GM19099 (cell line): Measurements from ENCODE around the gene CAMKK1.

Experiments
- POLR2A ChIP-seq: IDR thresholded peaks from 3 replicates; pipeline ENCODE4 v1.6.1; 2011; ENCODE audit warnings: low read depth; ENCODE audit not compliant: insufficient read length; ENCODE audit errors: extremely low read depth

Gene CAMKK1

GRCh38 chr17:3857261-3858105 is 35.4 kb downstream of the CAMKK1 start:
- no peak for TF ChIP-seq POLR2A

- TF ChIP-seq POLR2A: no peak
Observed at GRCh38 chr17:3852561-3852960, 40.3 kb downstream of the CAMKK1 start.

- TF ChIP-seq POLR2A: no peak
Observed at GRCh38 chr17:3851461-3852100, 41.3 kb downstream of the CAMKK1 start.

GRCh38 chr17:3848229-3848835 is 44.5 kb downstream of the CAMKK1 start:
- no peak for TF ChIP-seq POLR2A

GRCh38 chr17:3847165-3847670 is 45.6 kb downstream of the CAMKK1 start:
- TF ChIP-seq POLR2A: no peak

GRCh38 chr17:3846437-3847164 is 46.3 kb downstream of the CAMKK1 start:
- no peak for TF ChIP-seq POLR2A

- peak; percentile 97 for TF ChIP-seq POLR2A
Observed at GRCh38 chr17:3845621-3846436, 47.0 kb downstream of the CAMKK1 start, which contains the start of gene NCBP3. NCBP3 (minus strand) TSS chr17:3846246; CDS start chr17:3846223, 23 bp downstream.

DNA sequence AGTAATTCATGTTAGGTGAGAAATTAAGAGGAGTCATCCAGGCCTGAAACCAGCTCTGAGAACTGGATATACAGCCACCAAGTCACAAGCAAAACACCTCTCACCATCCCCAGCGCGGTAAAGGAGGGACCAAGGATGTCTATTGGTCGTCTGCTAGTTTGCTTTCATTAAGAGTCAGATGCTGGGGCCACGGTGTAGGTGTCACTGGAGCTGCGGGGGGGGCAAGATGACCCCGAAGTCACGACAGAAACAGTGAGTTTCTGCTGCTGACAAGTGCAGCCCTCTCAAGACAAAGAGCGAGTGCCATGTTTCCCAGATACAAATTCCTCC is 47.6 kb downstream of the CAMKK1 start:
- no peak for TF ChIP-seq POLR2A

DNA sequence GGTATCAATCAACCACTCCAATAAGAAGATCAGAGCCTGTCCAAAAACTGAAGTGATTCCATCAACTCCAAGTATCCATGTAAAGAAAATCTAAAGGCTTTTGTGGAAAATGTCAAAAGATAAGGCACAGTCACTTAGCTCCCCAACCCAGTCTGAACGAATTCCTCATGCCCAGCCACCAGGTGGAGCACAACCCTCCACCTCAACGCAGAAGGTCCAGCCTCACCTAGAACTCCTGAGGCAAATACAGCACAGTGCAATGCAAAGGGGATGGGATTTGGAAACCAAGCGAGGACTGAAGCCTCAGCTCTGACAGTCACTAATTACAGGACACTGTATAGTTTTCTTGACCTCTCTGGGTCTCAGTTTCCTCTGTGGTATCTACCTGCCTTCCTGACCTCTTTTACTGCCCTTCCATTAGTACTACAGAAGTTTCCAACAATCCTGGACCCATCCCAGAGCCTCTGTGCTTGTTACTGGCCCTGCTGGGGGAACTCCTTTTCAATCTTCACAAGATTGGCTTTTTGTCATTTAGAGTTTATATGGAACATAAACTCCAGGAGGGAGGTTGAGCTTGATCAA is 48.8 kb downstream of the CAMKK1 start:
- TF ChIP-seq POLR2A: no peak

GRCh38 chr17:3838206-3838605 is 54.6 kb downstream of the CAMKK1 start:
- no peak for TF ChIP-seq POLR2A

DNA sequence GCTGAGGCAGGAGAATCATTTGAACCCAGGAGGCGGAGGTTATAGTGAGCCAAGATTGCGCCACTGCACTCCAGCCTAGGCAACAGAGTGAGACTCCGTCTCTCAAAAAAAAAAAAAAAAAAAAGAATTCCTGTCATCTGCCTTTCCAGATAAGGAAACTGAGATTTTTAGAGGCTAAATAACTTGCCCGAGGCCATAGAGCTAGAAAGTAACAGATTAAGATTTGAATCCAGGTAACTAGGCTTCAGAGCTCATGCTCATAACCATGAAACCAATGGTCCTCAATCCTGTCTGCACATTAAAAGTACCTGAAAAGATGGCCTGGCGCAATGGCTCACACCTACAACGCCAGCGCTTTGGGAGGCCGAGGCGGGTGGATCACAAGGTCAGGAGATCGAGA is 56.3 kb downstream of the CAMKK1 start:
- no peak for TF ChIP-seq POLR2A

DNA sequence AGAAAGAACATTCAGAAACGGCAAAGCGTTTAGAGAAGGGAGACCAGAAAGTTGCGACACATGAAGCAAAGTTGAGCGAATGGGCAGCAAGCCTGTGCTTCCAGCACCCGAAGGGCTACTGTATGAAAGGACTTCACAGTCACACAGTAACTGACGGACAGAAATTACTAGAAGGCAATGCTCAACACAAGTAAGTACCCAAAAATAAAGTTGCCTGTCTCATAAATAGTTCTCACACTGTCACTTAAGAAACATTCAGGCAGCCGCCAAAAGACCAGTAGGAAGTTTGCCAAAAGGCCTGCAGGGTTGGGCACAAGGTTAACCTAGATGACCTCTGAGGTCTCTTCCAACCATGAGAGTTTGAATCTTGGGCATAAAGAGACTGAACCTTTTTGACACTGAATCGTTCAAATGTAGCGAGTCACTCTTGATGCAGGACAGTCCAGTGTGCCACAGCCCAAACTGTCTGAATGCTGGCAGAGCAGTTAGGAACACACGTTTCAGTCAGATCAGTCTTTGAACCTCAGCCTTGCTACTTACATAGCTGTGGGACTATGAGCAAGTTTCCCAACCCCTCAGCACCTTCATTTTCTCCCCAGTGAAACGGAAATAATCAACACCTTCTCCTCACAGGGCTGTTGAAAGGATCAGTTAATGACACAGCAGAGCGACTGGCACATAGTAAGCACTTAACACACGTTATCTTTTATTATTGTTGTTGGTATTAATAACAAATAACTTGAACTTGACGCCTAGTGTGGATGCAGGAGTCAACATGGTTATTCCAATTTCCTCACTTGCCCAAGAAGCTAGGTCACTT is 57.2 kb downstream of the CAMKK1 start:
- TF ChIP-seq POLR2A: no peak

GRCh38 chr17:3834811-3835210 is 58.0 kb downstream of the CAMKK1 start:
- TF ChIP-seq POLR2A: no peak
